ELR (cell line): ENCODE results near the gene CRYGN.

Source experiments
- DNase-seq: peaks from one replicate; pipeline ENCODE4 v3.0.0-alpha.2; 2015; ENCODE audit warnings: low read depth

The CRYGN gene

DNA sequence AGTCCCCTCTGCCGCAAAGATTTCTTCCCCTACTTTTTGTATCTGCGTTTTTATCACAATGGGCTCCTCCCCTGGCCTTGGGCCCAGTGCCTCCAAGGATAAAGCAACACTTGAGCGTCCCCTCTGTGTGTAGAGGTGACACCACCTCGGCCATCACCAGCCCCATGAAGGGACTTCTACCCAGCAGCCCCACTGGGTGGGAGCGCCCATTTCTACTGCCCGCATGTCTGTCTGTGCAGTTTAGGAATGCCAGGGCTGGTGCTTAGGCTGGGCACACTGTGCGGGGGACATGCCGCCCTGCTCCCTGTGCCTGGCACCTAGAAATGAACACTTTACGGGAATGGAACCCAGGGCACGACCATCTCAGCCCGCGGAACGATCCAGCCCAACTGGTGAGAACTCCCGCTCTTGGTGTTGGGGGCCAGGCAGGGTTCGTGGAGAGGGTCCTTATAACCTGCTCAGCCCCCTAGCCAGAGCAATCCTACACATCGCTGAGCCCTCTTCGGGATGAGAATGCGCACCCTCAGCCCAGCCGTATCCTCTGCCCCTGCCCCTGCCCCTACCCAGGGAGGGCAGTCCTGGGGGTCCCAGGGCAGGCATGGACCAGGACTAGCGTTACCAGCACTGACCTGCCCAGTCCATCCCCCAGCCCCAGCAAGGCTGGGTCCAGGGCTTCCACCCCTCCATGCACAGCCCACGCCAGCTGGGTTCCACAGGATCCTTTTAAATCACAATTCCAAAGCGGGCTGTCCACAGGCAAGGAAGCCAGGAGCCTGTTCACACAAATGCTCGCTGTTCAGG lies 12.8 kb downstream of the CRYGN start:
- DNase-seq = no peak

GRCh38 chr7:151426441-151426903 lies 13.5 kb downstream of the CRYGN start:
- DNase-seq = peak; percentile 81

DNA sequence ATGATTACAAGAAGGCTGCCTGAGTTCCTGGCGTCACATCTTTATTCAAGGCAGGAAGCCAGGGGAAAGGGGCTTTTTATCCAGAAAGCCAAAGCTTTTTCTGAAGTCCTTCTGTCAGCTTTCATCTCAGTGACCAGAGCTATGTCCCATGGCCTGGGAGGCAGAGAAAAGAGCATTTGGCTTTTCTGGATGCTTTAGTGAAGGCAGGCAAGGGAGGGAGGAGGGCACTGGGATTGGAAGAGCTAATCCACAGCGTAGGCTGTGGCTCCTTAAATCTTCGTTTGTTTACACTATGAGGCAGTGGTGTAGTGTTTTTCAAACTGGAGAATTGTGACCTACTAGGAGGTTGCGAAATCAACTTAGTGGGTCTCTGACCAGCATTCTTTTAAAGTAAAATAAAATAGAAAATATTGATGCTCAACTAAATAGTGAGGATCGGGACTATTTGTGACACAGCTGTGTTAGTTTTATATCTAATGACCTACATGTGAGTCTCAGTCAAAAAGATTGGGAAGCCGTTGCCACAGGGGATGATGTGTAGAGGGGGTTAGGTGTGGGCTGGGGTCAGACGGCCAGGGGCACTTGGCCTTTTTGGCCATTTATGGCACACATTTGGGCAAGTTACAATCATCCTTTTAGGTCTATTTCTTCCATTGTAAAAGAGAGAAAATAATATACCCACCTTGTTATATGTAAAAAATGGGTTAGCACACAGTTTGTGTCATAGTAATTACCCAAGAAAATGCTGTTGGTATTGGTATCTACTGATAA lies 14.1 kb downstream of the CRYGN start:
- peak; percentile 48 for DNase-seq

GRCh38 chr7:151424799-151425198 lies 15.1 kb downstream of the CRYGN start:
- no peak for DNase-seq

DNA sequence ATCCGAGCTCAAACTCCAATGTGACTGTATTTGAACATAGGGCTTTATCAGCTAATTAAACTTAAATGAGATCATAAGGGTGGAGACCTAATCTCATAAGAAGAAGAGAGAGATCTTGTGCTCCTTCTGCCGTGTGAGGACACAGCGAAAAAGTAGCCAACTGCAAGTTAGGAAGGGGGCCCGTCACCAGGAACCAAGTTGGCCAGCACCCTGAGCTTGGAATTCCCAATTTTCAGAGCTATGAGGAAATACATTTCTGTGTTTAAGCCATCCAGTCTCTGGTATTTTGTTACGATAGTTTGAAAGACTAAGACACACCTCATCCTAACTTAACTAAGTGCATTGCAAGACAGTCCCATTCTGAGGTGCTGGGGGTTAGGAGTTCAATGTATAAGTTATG lies 16.0 kb downstream of the CRYGN start:
- no peak for DNase-seq

DNA sequence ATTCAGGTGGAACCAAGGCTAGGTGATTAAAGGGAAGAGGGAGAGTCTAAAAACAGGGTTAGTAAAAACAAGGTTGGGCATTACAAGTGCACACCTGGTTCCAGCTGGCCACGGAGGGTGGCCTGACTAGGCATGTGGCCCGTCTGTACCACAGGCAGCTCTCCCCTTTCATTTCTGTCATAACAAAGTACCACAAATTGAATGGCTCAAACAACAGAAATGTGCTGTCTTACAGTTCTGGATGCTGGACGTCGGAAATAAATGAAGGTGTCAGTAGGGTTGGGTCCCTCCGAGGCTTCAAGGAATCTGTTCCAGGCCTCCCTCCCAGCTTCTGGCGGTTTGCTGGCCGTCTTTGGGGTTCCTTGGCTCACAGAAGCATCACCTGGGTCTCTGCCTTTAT lies 16.7 kb downstream of the CRYGN start:
- DNase-seq = no peak

- DNase-seq = no peak
These were observed 17.7 kb downstream of the CRYGN start for GRCh38 chr7:151422212-151422611.

- DNase-seq = no peak
These were observed 19.8 kb downstream of the CRYGN start for GRCh38 chr7:151420144-151420543.

- no peak for DNase-seq
These were observed 23.0 kb downstream of the CRYGN start for GRCh38 chr7:151416941-151417315.

DNA sequence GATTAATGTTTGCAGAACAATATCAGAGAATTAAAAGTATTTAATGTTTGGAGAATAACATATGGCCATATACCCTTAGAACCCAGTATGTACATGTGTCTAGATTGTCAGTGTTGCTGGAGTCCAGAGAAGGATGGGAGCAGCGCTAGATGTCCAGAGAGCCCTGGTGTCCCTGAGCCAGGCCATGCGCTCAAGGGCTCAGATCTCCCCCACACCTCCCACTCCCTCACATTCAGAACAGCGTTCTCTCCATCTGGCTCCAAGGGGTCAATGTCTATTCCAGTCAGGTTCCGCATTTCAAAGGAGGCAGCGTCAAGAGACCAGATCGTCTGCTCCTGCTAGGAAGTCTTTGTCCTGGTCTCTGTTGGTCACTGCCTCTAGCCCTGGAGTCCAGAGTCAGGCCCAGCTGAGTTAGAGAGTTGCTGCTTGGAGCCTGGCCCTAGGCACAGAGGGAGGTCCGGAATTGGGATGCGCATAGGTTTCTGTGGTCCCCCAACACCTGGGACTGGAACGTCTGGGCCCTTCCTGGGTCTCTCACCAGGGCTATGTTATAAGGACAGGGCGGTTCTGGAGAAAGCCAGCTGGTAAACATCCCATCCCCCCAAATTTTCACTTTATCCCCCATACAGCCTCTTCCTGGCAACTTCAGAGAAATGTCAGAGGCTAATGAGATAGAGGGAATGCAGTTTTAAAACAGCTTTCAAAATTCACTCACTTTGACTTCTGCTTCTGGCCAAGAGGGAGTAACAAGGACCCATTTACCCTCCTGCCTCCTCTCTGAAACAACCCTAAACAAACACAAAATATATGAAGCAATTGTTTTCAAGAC lies 23.6 kb downstream of the CRYGN start:
- DNase-seq = no peak

GRCh38 chr7:151415375-151416105 lies 24.4 kb downstream of the CRYGN start:
- no peak for DNase-seq

GRCh38 chr7:151413241-151413640 lies 26.7 kb downstream of the CRYGN start:
- no peak for DNase-seq

- no peak for DNase-seq
These were observed 27.6 kb downstream of the CRYGN start for GRCh38 chr7:151412318-151412717.

- DNase-seq = no peak
These were observed 28.4 kb downstream of the CRYGN start for GRCh38 chr7:151411551-151411950.

GRCh38 chr7:151410405-151411390 lies 29.2 kb downstream of the CRYGN start:
- DNase-seq = no peak

DNA sequence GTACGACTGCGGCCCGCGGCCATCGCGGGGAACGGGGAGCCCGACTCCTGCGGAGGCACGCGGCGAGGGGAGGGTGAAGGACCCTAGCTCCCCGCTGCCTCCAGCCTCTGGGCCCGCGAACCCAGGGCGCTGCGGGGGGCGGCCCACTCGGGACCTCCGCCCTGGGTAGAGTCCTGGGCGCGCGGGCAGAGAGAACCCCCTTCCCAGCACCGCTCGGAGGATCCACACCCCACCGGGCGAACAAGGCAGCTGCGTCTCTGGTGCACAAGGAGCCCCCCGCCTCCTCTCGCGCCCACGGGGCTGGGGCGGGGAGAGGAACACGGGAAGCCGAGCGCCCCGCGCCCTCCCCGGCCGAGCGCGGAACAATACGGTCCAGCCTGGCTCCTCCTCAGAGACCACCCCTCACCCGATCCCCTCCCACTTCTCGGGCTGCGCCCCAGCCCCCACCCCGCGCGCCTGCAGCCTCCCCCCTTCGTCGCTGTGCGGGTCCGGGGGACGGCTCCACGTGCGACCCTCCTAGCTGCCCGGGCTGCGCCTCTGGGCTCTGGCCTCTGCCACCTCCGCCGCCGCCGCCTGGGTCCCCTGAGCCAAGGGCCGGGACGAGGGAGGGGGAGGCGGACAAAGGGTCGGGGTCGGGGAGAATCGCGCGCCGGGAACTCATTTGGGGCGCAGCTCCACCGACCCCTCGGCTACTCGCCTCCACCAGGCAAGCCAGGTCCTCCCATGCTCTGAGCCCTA lies 30.1 kb downstream of the CRYGN start, which contains the start of gene WDR86:
WDR86 (minus strand) TSS at position 372 of the 738 bp plus-strand sequence. CDS start 449 bp downstream, outside the sequence.
- no peak for DNase-seq

DNA sequence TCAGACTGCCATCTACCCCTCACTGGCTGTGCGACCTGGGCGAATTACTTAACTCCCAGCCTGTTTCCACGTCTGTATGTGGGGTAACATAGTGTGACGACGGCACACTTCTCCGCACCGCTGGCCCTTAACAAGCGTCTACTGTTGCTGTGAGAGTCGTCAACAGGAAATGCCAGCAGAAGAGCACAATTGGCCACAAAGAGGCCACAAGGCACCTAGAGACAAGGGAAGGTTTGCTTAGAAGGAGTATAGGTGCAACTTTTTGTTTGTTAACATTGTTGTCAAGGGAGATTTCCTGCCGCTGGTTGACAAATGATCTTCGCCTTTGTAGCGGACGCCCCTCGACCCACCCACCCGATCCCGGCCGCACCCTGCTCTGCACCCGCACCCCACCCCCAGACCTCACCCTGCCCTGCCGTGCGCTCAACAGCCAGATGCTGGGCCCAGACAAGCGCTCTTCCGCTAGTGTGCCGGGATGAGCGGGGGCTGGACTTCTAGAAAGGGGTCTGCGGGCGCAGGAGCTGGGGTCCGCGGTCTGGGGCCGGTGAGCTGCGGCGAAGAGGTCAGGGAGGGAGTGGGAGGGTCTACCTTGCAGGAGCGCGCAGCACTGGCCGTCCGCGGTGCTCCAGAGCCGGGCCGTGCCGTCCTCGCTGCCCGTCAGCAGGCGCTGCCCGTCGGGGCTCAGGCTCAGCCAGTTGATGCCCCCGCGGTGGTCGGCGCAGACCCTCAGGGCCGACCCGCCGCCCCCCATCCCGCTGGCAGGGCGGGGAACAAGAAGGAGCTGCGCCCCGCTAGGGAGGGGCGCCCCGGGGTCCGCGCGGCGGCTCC lies 30.9 kb downstream of the CRYGN start:
- DNase-seq = no peak

GRCh38 chr7:151408498-151408838 lies 31.5 kb downstream of the CRYGN start:
- no peak for DNase-seq
